Measurements from ENCODE around the gene CKAP2L. TPM values are rescaled to one million over a fixed set of nuclear protein-coding genes. Genes with fewer than 3 reads are reported as not detected.

Gene CKAP2L
- total RNA-seq, 1 donor from 2014 or later = 0.26 TPM

DNA sequence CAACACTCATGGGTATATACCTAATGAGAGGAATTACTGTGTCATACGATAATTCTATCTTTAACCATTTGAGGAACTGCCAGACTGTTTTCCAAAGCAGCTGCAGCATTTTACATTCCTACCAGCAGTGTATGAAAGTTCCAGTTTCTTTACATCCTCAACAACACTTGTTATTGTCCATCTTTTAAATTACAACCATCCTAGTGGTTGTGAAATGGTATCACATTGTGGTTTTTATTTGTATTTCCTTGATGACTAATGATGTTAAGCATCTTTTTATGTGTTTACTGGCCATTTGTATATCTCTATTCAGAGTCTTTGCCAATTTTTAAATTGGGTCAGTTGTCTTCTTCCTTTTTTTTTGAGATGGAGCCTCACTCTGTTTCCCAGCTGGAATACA lies 4.0 kb upstream of the CKAP2L start:
- peak; percentile 73 for DNase-seq (ENCODE audit: low read depth)
- no peaks in the 10 kb centered on the region for H3K27me3 ChIP-seq (ENCODE audit: control insufficient read depth, insufficient read depth, low read length)
- H3K4me3 ChIP-seq (ENCODE audit: low read depth, low read length) = no peak overlapping the region
- H3K36me3 ChIP-seq (ENCODE audit: control insufficient read depth, insufficient read depth, low read length) = no peaks in the 10 kb centered on the region
- TF ChIP-seq, protein P1, sequence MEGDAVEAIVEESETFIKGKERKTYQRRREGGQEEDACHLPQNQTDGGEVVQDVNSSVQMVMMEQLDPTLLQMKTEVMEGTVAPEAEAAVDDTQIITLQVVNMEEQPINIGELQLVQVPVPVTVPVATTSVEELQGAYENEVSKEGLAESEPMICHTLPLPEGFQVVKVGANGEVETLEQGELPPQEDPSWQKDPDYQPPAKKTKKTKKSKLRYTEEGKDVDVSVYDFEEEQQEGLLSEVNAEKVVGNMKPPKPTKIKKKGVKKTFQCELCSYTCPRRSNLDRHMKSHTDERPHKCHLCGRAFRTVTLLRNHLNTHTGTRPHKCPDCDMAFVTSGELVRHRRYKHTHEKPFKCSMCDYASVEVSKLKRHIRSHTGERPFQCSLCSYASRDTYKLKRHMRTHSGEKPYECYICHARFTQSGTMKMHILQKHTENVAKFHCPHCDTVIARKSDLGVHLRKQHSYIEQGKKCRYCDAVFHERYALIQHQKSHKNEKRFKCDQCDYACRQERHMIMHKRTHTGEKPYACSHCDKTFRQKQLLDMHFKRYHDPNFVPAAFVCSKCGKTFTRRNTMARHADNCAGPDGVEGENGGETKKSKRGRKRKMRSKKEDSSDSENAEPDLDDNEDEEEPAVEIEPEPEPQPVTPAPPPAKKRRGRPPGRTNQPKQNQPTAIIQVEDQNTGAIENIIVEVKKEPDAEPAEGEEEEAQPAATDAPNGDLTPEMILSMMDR (IDR thresholded peaks at IDR 0.05; ENCODE audit: insufficient read depth, low read length, severe bottlenecking) = no peak
- FAIRE-seq = no peak

DNA sequence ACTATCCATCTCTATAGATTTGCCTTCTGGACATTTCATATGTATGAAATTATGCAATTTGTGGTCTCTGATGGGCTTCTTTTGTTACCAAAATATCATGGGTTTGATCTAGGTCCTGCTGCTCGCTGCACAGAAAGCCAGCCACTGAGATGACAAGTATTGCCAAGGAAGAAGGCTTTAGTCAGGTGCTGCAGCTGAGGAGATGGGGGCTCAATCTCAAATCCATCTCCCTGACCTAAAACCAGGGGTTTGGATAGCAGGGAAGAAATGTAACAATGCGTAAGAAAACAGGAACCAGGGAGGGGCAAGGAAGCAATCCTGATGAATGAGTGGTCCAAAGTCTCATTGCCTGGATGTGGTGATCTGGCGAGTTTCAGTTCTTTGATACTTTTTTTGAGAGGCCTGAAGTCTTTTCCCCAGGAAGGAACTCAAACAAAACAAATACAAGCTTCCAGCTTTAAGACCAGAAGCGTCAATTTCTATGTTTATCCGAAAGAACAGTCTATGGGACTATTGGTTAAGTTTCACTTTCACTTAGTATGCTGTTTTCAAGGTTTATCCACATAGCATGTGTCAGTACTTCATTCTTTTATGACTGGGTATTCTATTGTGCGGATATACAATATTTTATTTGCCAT lies 3.4 kb upstream of the CKAP2L start:
- H3K36me3 ChIP-seq (ENCODE audit: control insufficient read depth, insufficient read depth, low read length) = no peaks in the 10 kb centered on the region
- FAIRE-seq (no peak), DNase-seq (ENCODE audit: low read depth) (no peak)
- no peak overlapping the region for H3K4me3 ChIP-seq (ENCODE audit: low read depth, low read length)
- H3K27me3 ChIP-seq (ENCODE audit: control insufficient read depth, insufficient read depth, low read length) = no peaks in the 10 kb centered on the region
- TF ChIP-seq, protein P1 (IDR thresholded peaks at IDR 0.05; ENCODE audit: insufficient read depth, low read length, severe bottlenecking) = no peak

DNA sequence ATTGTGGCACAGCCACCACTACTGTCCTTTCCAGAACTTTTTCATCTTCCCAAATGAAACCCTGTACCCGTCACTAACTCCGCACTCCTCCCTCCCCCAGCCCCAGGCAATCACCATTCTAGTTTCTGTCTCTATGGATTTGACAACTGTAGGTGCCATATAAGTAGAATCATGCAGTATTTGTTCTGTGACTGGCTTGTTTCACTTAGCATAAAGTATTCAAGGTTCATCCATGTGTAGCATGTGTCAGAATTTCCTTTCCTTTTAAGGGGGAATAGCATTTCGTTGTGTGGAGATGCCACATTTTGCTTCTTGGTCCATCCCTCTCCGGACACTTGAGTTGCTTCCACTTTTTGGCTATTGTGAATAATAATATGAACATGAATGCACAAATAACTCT lies 842 bp upstream of the CKAP2L start:
- FAIRE-seq (no peak), DNase-seq (ENCODE audit: low read depth) (no peak)
- H3K36me3 ChIP-seq (ENCODE audit: control insufficient read depth, insufficient read depth, low read length) = no peaks in the 10 kb centered on the region
- peak overlapping the region; percentile 65 for H3K4me3 ChIP-seq (ENCODE audit: low read depth, low read length)
- H3K27me3 ChIP-seq (ENCODE audit: control insufficient read depth, insufficient read depth, low read length) = no peaks in the 10 kb centered on the region
- TF ChIP-seq, protein P1 (IDR thresholded peaks at IDR 0.05; ENCODE audit: insufficient read depth, low read length, severe bottlenecking) = no peak

- no peak for DNase-seq (ENCODE audit: low read depth)
- TF ChIP-seq, protein P1 (IDR thresholded peaks at IDR 0.05; ENCODE audit: insufficient read depth, low read length, severe bottlenecking) = no peak
- Histone ChIP-seq H3K4me3 (ENCODE audit: low read depth, low read length) (no peak overlapping the region), H3K27me3 (ENCODE audit: control insufficient read depth, insufficient read depth, low read length) (no peaks in the 10 kb centered on the region), H3K36me3 (ENCODE audit: control insufficient read depth, insufficient read depth, low read length) (no peaks in the 10 kb centered on the region)
- no peak for FAIRE-seq
Observed at GRCh38 chr2:112762276-112762675, 2.1 kb downstream of the CKAP2L start.

- FAIRE-seq (no peak), DNase-seq (ENCODE audit: low read depth) (no peak)
- no peak overlapping the region for H3K4me3 ChIP-seq (ENCODE audit: low read depth, low read length)
- TF ChIP-seq, protein P1 (IDR thresholded peaks at IDR 0.05; ENCODE audit: insufficient read depth, low read length, severe bottlenecking) = no peak
- H3K27me3 ChIP-seq (ENCODE audit: control insufficient read depth, insufficient read depth, low read length) = no peaks in the 10 kb centered on the region
- H3K36me3 ChIP-seq (ENCODE audit: control insufficient read depth, insufficient read depth, low read length) = no peaks in the 10 kb centered on the region
Observed at GRCh38 chr2:112760149-112760548, 4.3 kb downstream of the CKAP2L start.

- no peak for FAIRE-seq
- TF ChIP-seq, protein P1 (IDR thresholded peaks at IDR 0.05; ENCODE audit: insufficient read depth, low read length, severe bottlenecking) = no peak
Observed at GRCh38 chr2:112758711-112759110, 5.7 kb downstream of the CKAP2L start.

More at GRCh38 chr2:112758711-112759110, 5.7 kb downstream of the CKAP2L start:
- Histone ChIP-seq H3K27me3 (ENCODE audit: control insufficient read depth, insufficient read depth, low read length) (no peaks in the 10 kb centered on the region), H3K36me3 (ENCODE audit: control insufficient read depth, insufficient read depth, low read length) (no peaks in the 10 kb centered on the region), H3K4me3 (ENCODE audit: low read depth, low read length) (no peak overlapping the region)
- no peak for DNase-seq (ENCODE audit: low read depth)
